ENCODE data around the gene SEMA4D.

Gene SEMA4D

DNA sequence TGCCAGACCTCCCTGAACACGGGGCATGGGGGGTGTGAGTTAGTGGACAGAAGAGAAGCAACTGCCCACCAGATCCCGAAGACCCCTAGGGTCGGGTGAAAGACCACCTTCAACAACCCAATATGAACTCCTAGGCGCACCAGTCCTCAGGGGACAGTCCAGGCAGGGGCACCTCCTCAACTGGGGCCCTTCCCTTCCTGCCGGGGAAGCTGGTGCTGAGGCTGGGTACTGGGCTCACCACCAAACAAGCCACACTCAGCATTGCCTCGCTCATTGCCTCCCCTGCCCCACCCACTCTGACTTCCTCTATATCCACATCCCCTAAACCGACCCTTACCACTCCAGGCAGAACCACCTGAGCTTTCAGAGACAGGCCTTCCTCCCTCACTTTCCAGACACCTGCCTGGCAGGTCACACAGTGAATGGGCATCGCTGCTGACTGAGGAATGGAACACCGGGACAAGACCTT is 42.5 kb downstream of the SEMA4D start:
- Histone ChIP-seq H3K9me3 (no peaks in the 10 kb centered on the region), H3K27me3 (no peaks in the 10 kb centered on the region), H3K36me3 (peaks cover 0 to 8% (median 0%) of the 10 kb centered on the region in 3 donors), H3K27ac (no peak overlapping the region), H3K4me1 (no peaks in the 10 kb centered on the region), H3K4me3 (no peak overlapping the region)
- DNase-seq: no peak
- TF ChIP-seq, protein P1, sequence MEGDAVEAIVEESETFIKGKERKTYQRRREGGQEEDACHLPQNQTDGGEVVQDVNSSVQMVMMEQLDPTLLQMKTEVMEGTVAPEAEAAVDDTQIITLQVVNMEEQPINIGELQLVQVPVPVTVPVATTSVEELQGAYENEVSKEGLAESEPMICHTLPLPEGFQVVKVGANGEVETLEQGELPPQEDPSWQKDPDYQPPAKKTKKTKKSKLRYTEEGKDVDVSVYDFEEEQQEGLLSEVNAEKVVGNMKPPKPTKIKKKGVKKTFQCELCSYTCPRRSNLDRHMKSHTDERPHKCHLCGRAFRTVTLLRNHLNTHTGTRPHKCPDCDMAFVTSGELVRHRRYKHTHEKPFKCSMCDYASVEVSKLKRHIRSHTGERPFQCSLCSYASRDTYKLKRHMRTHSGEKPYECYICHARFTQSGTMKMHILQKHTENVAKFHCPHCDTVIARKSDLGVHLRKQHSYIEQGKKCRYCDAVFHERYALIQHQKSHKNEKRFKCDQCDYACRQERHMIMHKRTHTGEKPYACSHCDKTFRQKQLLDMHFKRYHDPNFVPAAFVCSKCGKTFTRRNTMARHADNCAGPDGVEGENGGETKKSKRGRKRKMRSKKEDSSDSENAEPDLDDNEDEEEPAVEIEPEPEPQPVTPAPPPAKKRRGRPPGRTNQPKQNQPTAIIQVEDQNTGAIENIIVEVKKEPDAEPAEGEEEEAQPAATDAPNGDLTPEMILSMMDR (IDR thresholded peaks at IDR 0.05): no peak
- intact Hi-C loops (cut with DNase I; ENCODE audit: low total_unique reads): no loop called here

GRCh38 chr9:89454498-89455355 is 43.2 kb downstream of the SEMA4D start:
- H3K27me3 ChIP-seq: no peaks in the 10 kb centered on the region
- no peak overlapping the region for H3K27ac ChIP-seq
- TF ChIP-seq, protein P1 (IDR thresholded peaks at IDR 0.05): no peak
- no peaks in the 10 kb centered on the region for H3K4me1 ChIP-seq
- no peak for DNase-seq
- H3K9me3 ChIP-seq: no peaks in the 10 kb centered on the region
- no peak overlapping the region for H3K4me3 ChIP-seq
- intact Hi-C loops (cut with DNase I; ENCODE audit: low total_unique reads): no loop called here
- peaks cover 0 to 8% (median 0%) of the 10 kb centered on the region in 3 donors for H3K36me3 ChIP-seq

- Histone ChIP-seq H3K36me3 (peaks cover 0 to 8% (median 0%) of the 10 kb centered on the region in 3 donors), H3K27me3 (no peaks in the 10 kb centered on the region), H3K4me1 (no peaks in the 10 kb centered on the region), H3K27ac (no peak overlapping the region), H3K4me3 (no peak overlapping the region), H3K9me3 (no peaks in the 10 kb centered on the region)
- DNase-seq: no peak
- intact Hi-C loops (cut with DNase I; ENCODE audit: low total_unique reads): no loop called here
- TF ChIP-seq, protein P1 (IDR thresholded peaks at IDR 0.05): no peak
These were observed 44.5 kb downstream of the SEMA4D start for GRCh38 chr9:89453452-89453851.

- intact Hi-C loops (cut with DNase I; ENCODE audit: low total_unique reads): no loop called here
- H3K36me3 ChIP-seq: peaks cover 0 to 8% (median 0%) of the 10 kb centered on the region in 3 donors
- no peaks in the 10 kb centered on the region for H3K9me3 ChIP-seq
- no peak overlapping the region for H3K27ac ChIP-seq
- no peaks in the 10 kb centered on the region for H3K27me3 ChIP-seq
- DNase-seq: no peak
- H3K4me3 ChIP-seq: no peak overlapping the region
- TF ChIP-seq, protein P1 (IDR thresholded peaks at IDR 0.05): no peak
- no peaks in the 10 kb centered on the region for H3K4me1 ChIP-seq
These were observed 45.4 kb downstream of the SEMA4D start for GRCh38 chr9:89452561-89452960.

DNA sequence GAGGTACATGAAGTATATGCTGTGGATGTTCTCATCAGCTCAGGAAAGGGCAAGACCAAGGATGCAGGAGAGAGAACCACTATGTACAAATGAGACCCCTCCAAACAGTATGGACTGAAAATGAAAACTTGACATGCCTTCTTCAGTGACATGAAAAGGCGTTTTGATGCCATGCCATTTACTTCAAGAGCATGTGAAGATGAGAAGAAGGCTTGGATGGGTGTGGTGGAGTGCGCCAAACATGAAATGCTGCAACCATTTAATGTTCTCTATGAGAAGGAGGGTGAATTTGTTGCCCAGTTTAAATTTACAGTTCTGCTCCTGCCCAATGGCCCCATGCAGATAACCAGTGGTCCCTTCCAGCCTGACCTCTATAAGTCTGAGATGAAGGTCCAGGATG is 47.7 kb downstream of the SEMA4D start:
- no peak overlapping the region for H3K27ac ChIP-seq
- peaks cover 0 to 8% (median 0%) of the 10 kb centered on the region in 3 donors for H3K36me3 ChIP-seq
- TF ChIP-seq, protein P1 (IDR thresholded peaks at IDR 0.05): no peak
- H3K4me1 ChIP-seq: no peaks in the 10 kb centered on the region
- intact Hi-C loops (cut with DNase I; ENCODE audit: low total_unique reads): no loop called here
- no peaks in the 10 kb centered on the region for H3K9me3 ChIP-seq
- no peak for DNase-seq
- H3K4me3 ChIP-seq: no peak overlapping the region
- no peaks in the 10 kb centered on the region for H3K27me3 ChIP-seq

All from tibial artery (tissue), 4 donors.